Measurements from ENCODE around the gene SHOC2. TPM values are rescaled to one million over a fixed set of nuclear protein-coding genes. Genes with fewer than 3 reads are reported as not detected.

The SHOC2 gene
- total RNA-seq, 1 experiment from 2014 or later, result 23.7 TPM

DNA sequence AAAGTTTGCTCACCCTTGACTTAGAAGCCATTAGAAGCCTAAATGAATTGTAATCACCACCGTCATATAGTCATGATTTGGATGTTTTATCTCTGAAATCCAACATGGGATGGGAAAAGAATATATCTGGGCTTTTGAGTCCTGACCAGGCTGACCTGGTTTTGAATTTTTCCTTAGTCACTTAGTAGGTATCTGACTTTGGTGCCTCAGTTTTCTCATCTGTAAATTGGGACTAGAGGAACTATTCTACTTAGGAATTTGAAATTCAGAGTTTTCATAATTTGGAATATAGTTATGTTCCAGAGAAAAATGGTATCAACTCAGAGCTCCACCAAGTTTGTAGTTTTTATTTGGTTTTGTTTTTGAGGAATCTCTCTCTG, 40.9 kb downstream of the SHOC2 start:
- no peak overlapping the region for H3K4me3 Mint-ChIP-seq
- no peak overlapping the region for H2BK15ac ChIP-seq (ENCODE audit: low read depth, low read length)
- H3K4me1 Mint-ChIP-seq, result 0 out of 4 replicates have a peak, but pooled peaks cover 0 to 5% of the 10 kb centered on the region in 2 experiments
- no peaks in the 10 kb centered on the region for H4K20me1 ChIP-seq (ENCODE audit: control insufficient read depth, insufficient read depth, insufficient read length)
- no peaks in the 10 kb centered on the region for H3K79me1 ChIP-seq (ENCODE audit: insufficient read depth, low read depth, low read length, poor library complexity, severe bottlenecking)
- no peak overlapping the region for H2BK5ac ChIP-seq (ENCODE audit: insufficient read length, low read length)
- WGBS (ENCODE audit: extremely low coverage, insufficient read length, low lambda C conversion rate), result no CpG with 5 or more reads among the region's 1 CpG
- DNase-seq, result no peak
- H3K4me2 ChIP-seq (ENCODE audit: insufficient read depth, insufficient read length, low read length), result no peak overlapping the region
- no peak overlapping the region for H3K9ac ChIP-seq (ENCODE audit: extremely low read depth, insufficient read length, low read length)
- H3K36me3 Mint-ChIP-seq (ENCODE audit: insufficient read depth in 1 of 3, low read depth in 3 of 3), result no peaks in the 10 kb centered on the region
- TF ChIP-seq, protein P1, sequence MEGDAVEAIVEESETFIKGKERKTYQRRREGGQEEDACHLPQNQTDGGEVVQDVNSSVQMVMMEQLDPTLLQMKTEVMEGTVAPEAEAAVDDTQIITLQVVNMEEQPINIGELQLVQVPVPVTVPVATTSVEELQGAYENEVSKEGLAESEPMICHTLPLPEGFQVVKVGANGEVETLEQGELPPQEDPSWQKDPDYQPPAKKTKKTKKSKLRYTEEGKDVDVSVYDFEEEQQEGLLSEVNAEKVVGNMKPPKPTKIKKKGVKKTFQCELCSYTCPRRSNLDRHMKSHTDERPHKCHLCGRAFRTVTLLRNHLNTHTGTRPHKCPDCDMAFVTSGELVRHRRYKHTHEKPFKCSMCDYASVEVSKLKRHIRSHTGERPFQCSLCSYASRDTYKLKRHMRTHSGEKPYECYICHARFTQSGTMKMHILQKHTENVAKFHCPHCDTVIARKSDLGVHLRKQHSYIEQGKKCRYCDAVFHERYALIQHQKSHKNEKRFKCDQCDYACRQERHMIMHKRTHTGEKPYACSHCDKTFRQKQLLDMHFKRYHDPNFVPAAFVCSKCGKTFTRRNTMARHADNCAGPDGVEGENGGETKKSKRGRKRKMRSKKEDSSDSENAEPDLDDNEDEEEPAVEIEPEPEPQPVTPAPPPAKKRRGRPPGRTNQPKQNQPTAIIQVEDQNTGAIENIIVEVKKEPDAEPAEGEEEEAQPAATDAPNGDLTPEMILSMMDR (conservative IDR thresholded peaks at IDR 0.05), result no peak
- no peaks in the 10 kb centered on the region for H3K23me2 ChIP-seq (ENCODE audit: insufficient read length, low read depth, low read length, poor library complexity, severe bottlenecking)
- no peaks in the 10 kb centered on the region for H3K9me3 ChIP-seq (ENCODE audit: control insufficient read depth, low read depth, low read length)
- no peak overlapping the region for H3K56ac ChIP-seq (ENCODE audit: insufficient read length, low read depth, low read length)
- H3K23ac ChIP-seq (ENCODE audit: insufficient read length, low read depth, low read length), result no peak overlapping the region
- no peak overlapping the region for H3K18ac ChIP-seq (ENCODE audit: insufficient read length, low read depth, low read length)
- no peaks in the 10 kb centered on the region for H3K9me3 Mint-ChIP-seq
- no peak overlapping the region for H4K8ac ChIP-seq (replicated peaks; ENCODE audit: insufficient read length, low read depth, low read length)
- no peak overlapping the region for H2BK20ac ChIP-seq (ENCODE audit: low read depth, low read length, poor library complexity, severe bottlenecking)
- H2BK120ac ChIP-seq (ENCODE audit: low read depth, low read length, poor library complexity, severe bottlenecking), result no peak overlapping the region
- no peaks in the 10 kb centered on the region for H3K27me3 ChIP-seq (ENCODE audit: insufficient read depth, low read length)
- no peak overlapping the region for H4K91ac ChIP-seq (ENCODE audit: insufficient read length, low read depth, low read length)
- no peak overlapping the region for H3K27ac ChIP-seq (ENCODE audit: insufficient read length, low read depth, low read length)
- H2BK12ac ChIP-seq (ENCODE audit: insufficient read length, low read depth, low read length), result no peak overlapping the region
- no peak overlapping the region for H2AK5ac ChIP-seq (ENCODE audit: insufficient read length, low read length)
- H3K4me1 ChIP-seq (ENCODE audit: insufficient read depth, low read length), result no peaks in the 10 kb centered on the region
- H4K5ac ChIP-seq (ENCODE audit: insufficient read length, low read depth, low read length), result no peak overlapping the region
- H3K14ac ChIP-seq (ENCODE audit: insufficient read depth, low read length), result no peak overlapping the region
- peaks cover 2% of the 10 kb centered on the region; the same call in 1 of the 2 replicates for H3K79me2 ChIP-seq (ENCODE audit: insufficient read depth, low read length)
- no peak overlapping the region for H3K4ac ChIP-seq (ENCODE audit: low read depth, low read length)
- H3K27me3 Mint-ChIP-seq (ENCODE audit: low read depth), result no peaks in the 10 kb centered on the region
- H2AFZ ChIP-seq (ENCODE audit: low read length), result no peak overlapping the region
- H3K27ac Mint-ChIP-seq, result no peak overlapping the region
- H3T11ph ChIP-seq (ENCODE audit: low read length), result no peak overlapping the region
